B cell (primary cell): ENCODE data around the gene LRRC10B. TPM values are rescaled to one million over a fixed set of nuclear protein-coding genes. Genes with fewer than 3 reads are reported as not detected.

ENCODE experiments used
- ATAC-seq: fragments of 200-7000 bp; cut with Tn5 transposase; one replicate; pipeline ENCODE4 v1.10.0; 2021; ENCODE audit warnings: low read depth, mild to moderate bottlenecking, moderate number of reproducible peaks, moderate library complexity
- CTCF ChIA-PET: fragments of 350-600 bp; sonication (Branson Sonifier 250); formaldehyde crosslinking; loops from one replicate; lab custom pipeline; 2021; ENCODE audit warnings: antibody characterized with exemption, inconsistent platforms; lab: Charles Lee
- POLR2A ChIA-PET: fragments of 350-600 bp; sonication (Branson Sonifier 250); formaldehyde crosslinking; loops from one replicate; lab custom pipeline; 2021; ENCODE audit warnings: antibody characterized with exemption; lab: Charles Lee
- DNase-seq: peaks from one replicate; pipeline ENCODE4 v3.0.0; 2013
- H2AFZ ChIP-seq: 2 replicates; pipeline ENCODE4 v1.6.1; 2012; ENCODE audit warnings: mild to moderate bottlenecking, low read depth, low read length; ENCODE audit not compliant: insufficient read depth, poor library complexity, severe bottlenecking
- H3K27ac ChIP-seq, 2 donors: 1 replicate in 1 of 2; 2 replicates in 1 of 2; pipeline ENCODE4 v1.5.1; 2012 to 2013; ENCODE audit warnings: low read length in 2 of 2, mild to moderate bottlenecking in 2 of 2, moderate library complexity in 1 of 2
- H3K27me3 ChIP-seq, 4 experiments: fragments of 200-600 bp in 1 of 4; sonication (generic) in 1 of 4; replicated peaks in 1 of 4; 1 replicate in 2 of 4; 2 replicates in 2 of 4; pipeline versions ENCODE4 v1.6.1 to v1.7.0; 2013 to 2016; ENCODE audit warnings: low read length in 3 of 4, mild to moderate bottlenecking in 2 of 4, mixed read lengths in 1 of 4, moderate library complexity in 1 of 4; ENCODE audit not compliant: insufficient read depth in 4 of 4, control insufficient read depth in 3 of 4; ENCODE audit errors: control extremely low read depth in 1 of 4
- H3K36me3 ChIP-seq, 2 experiments: replicated peaks in 1 of 2; 1 replicate in 1 of 2; 2 replicates in 1 of 2; pipeline versions ENCODE4 v1.6.1 to v1.7.1; 2013; ENCODE audit warnings: low read length in 1 of 2; ENCODE audit not compliant: insufficient read depth in 2 of 2, control insufficient read depth in 1 of 2; ENCODE audit errors: control extremely low read depth in 1 of 2, extremely low read depth in 1 of 2
- H3K4me1 ChIP-seq, 2 donors: fragments of 200-600 bp in 1 of 2; sonication (generic) in 1 of 2; 1 replicate in 1 of 2; 2 replicates in 1 of 2; pipeline versions ENCODE4 v1.5.1 to v1.6.1; 2013 to 2017; ENCODE audit warnings: low read length in 2 of 2; ENCODE audit not compliant: control insufficient read depth in 2 of 2, insufficient read depth in 2 of 2
- H3K4me2 ChIP-seq: replicated peaks from 2 replicates; pipeline ENCODE3; 2012; ENCODE audit warnings: mild to moderate bottlenecking, low read depth, low read length; ENCODE audit not compliant: poor library complexity, severe bottlenecking
- H3K4me3 ChIP-seq, 5 experiments: fragments of 200-600 bp in 1 of 5; sonication (generic) in 1 of 5; 1 replicate in 3 of 5; 2 replicates in 2 of 5; pipeline versions ENCODE4 v1.5.1 to v1.7.0; 2011 to 2016; ENCODE audit warnings: low read length in 4 of 5, mild to moderate bottlenecking in 4 of 5, low read depth in 2 of 5, control low read depth in 1 of 5, moderate library complexity in 1 of 5; ENCODE audit not compliant: insufficient read depth in 1 of 5; ENCODE audit errors: control extremely low read depth in 1 of 5, extremely low read depth in 1 of 5
- H3K79me2 ChIP-seq: fragments of 200-600 bp; sonication (generic); one replicate; pipeline ENCODE4 v1.6.0; 2016; ENCODE audit warnings: low read length; ENCODE audit not compliant: control insufficient read depth, insufficient read depth
- H3K9ac ChIP-seq: fragments of 200-600 bp; sonication (generic); 2 replicates; pipeline ENCODE4 v1.6.1; 2017; ENCODE audit warnings: mild to moderate bottlenecking, low read length, moderate library complexity
- H3K9me3 ChIP-seq, 3 donors: one replicate each; pipeline versions ENCODE4 v1.6.1 to v1.7.1; 2013; ENCODE audit warnings: low read length in 2 of 3; ENCODE audit not compliant: control insufficient read depth in 2 of 3, insufficient read depth in 1 of 3; ENCODE audit errors: control extremely low read depth in 1 of 3
- H4K20me1 ChIP-seq: 2 replicates; pipeline ENCODE4 v1.6.0; 2012; ENCODE audit warnings: mild to moderate bottlenecking, low read length; ENCODE audit not compliant: insufficient read depth, control insufficient read depth, poor library complexity, severe bottlenecking
- H3K27ac Mint-ChIP-seq: one replicate; pipeline ENCODE4 v1.8.0; 2021; ENCODE audit warnings: mixed read lengths
- H3K27me3 Mint-ChIP-seq: one replicate; pipeline ENCODE4 v1.8.0; 2021; ENCODE audit warnings: mixed read lengths
- H3K4me1 Mint-ChIP-seq: one replicate; pipeline ENCODE4 v1.8.0; 2021; ENCODE audit warnings: mixed read lengths
- H3K4me3 Mint-ChIP-seq: one replicate; pipeline ENCODE4 v1.8.0; 2021; ENCODE audit warnings: mixed read lengths
- H3K9me3 Mint-ChIP-seq: one replicate; pipeline ENCODE4 v1.8.0; 2022; ENCODE audit warnings: mixed read lengths; ENCODE audit not compliant: insufficient read depth
- CTCF ChIP-seq: fragments of 200-600 bp; IDR thresholded peaks from one replicate; pipeline ENCODE4 v1.8.0; 2022; ENCODE audit warnings: antibody characterized with exemption, mild to moderate bottlenecking
- EZH2 ChIP-seq: IDR thresholded peaks from 2 replicates; pipeline ENCODE4 v1.6.1; 2012; ENCODE audit warnings: borderline replicate concordance, low read depth, mild to moderate bottlenecking, moderate library complexity, low read length; ENCODE audit not compliant: insufficient read depth, poor library complexity, severe bottlenecking
- WGBS: methylation state at CpG from one replicate; pipeline ENCODE4 v1.1.5; 2013; ENCODE audit warnings: missing lambda C conversion rate; ENCODE audit not compliant: insufficient coverage; 5-methylcytosine and 5-hydroxymethylcytosine counted together
- intact Hi-C: fragments of 100-400 bp; cut with micrococcal nuclease; formaldehyde crosslinking; loops from one replicate; pipeline ENCODE4 v1.10.0; 2022
- polyA plus RNA-seq: library from polyadenylated mRNA; depleted of rRNA; stranded (reverse); fragments of >200 nt; gene quantifications from 2 replicates; pipeline ENCODE4 v1.2.3, GENCODE V29; 2012
- total RNA-seq, 2 donors: library from RNA; stranded (reverse); fragments of 120-200 nt in 1 of 2; gene quantifications; 1 replicate in 1 of 2; 2 replicates in 1 of 2; pipeline versions ENCODE4 v1.2.3 to v1.2.4, GENCODE V29; 2013 to 2022

LRRC10B gene
- total and polyA plus RNA-seq, 2 donors (not counting 1 experiment from before 2014, with no cell fraction given), result 0.15 TPM; not detected in 1

DNA sequence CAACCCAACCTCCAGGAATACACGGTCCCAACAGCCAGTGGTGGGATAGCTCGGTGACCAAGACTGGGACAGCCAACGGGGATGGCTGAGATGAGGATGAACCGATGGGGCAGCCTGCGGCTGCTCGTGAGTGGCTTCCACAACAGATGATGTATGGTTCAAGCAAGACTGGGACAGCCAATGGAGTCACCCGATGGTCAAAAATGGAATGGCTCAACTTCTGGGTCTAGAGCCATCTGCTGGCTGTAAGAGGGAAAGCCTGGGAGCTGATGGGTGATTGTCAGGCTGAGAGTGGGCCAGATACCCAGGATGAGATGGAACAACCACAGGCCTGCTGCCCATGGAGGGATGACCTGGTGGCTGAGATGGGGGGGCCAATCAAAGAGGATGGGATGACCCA lies 36.8 kb downstream of the LRRC10B start:
- H3K4me1 Mint-ChIP-seq, result peaks cover 2% of the 10 kb centered on the region
- H4K20me1 ChIP-seq, result no peaks in the 10 kb centered on the region
- no peak overlapping the region for H3K4me2 ChIP-seq
- peaks cover 0 to 4% (median 0%) of the 10 kb centered on the region in 3 donors for H3K9me3 ChIP-seq
- peaks cover 0 to 21% (median 3%) of the 10 kb centered on the region in 4 experiments for H3K27me3 ChIP-seq
- TF ChIP-seq EZH2 (no peak), CTCF (no peak)
- no peak overlapping the region for H3K4me3 ChIP-seq
- no peak overlapping the region for H3K27ac Mint-ChIP-seq
- DNase-seq, result no peak
- intact Hi-C loops, result no loop called here
- H3K79me2 ChIP-seq, result no peaks in the 10 kb centered on the region
- no peaks in the 10 kb centered on the region for H3K9me3 Mint-ChIP-seq
- 94% methylated on average over 7 of the region's 7 CpGs for WGBS
- no peaks in the 10 kb centered on the region for H3K4me1 ChIP-seq
- no peak overlapping the region for H3K27ac ChIP-seq
- no peak for ATAC-seq
- CTCF ChIA-PET, result interaction anchor here (0.9 to 2.6 kb wide), 2 partner anchors 28 to 99 kb away, joined by 3 to 12 read pairs; no protein-coding TSS in a partner anchor
- POLR2A ChIA-PET, result no interaction called here
- no peaks in the 10 kb centered on the region for H3K36me3 ChIP-seq
- no peak overlapping the region for H3K9ac ChIP-seq
- no peak overlapping the region for H3K4me3 Mint-ChIP-seq
- H3K27me3 Mint-ChIP-seq, result peaks cover 14% of the 10 kb centered on the region
- no peak overlapping the region for H2AFZ ChIP-seq

DNA sequence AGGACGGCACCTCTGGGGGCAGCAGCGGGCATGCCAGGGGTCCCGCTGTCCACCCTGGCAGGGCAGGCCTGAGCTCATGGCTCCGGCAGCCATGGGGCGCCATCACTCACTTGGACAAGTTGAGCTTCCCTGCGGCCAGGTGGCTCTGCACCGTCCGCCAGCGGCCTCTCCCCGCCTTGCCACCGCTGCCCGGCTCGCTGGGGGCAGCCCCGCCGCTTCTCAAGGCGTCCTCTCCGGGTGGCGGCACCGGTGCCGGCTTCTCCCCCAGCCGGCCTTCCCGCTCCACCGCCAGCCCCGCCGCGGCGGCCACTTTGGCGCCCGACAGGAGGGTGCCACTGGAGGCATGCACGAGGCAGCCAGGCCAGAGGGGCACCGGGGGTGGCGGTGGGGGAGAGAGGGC lies 37.4 kb downstream of the LRRC10B start:
- ATAC-seq, result no peak
- H3K4me1 ChIP-seq, result no peaks in the 10 kb centered on the region
- H3K4me1 Mint-ChIP-seq, result peaks cover 2% of the 10 kb centered on the region
- H3K9ac ChIP-seq, result no peak overlapping the region
- H3K79me2 ChIP-seq, result no peaks in the 10 kb centered on the region
- H3K27ac ChIP-seq, result no peak overlapping the region
- H3K4me2 ChIP-seq, result no peak overlapping the region
- H3K36me3 ChIP-seq, result no peaks in the 10 kb centered on the region
- H2AFZ ChIP-seq, result no peak overlapping the region
- POLR2A ChIA-PET, result no interaction called here
- CTCF ChIA-PET, result interaction anchor here (2.6 kb wide), 1 partner anchor 28 kb away, joined by 12 read pairs; no protein-coding TSS in a partner anchor
- peaks cover 0 to 21% (median 3%) of the 10 kb centered on the region in 4 experiments for H3K27me3 ChIP-seq
- no peak overlapping the region for H3K4me3 Mint-ChIP-seq
- TF ChIP-seq CTCF (no peak), EZH2 (no peak)
- H3K27me3 Mint-ChIP-seq, result peaks cover 14% of the 10 kb centered on the region
- no peak for DNase-seq
- no peaks in the 10 kb centered on the region for H3K9me3 Mint-ChIP-seq
- H3K27ac Mint-ChIP-seq, result no peak overlapping the region
- no peak overlapping the region for H3K4me3 ChIP-seq
- intact Hi-C loops, result no loop called here
- WGBS, result 98% methylated on average over 20 of the region's 32 CpGs
- H4K20me1 ChIP-seq, result no peaks in the 10 kb centered on the region
- H3K9me3 ChIP-seq, result peaks cover 0 to 4% (median 0%) of the 10 kb centered on the region in 3 donors
